ENCODE results near the gene KIAA1217. TPM values are rescaled to one million over a fixed set of nuclear protein-coding genes. Genes with fewer than 3 reads are reported as not detected.

The KIAA1217 gene
- polyA plus RNA-seq, 3 donors, result not detected

DNA sequence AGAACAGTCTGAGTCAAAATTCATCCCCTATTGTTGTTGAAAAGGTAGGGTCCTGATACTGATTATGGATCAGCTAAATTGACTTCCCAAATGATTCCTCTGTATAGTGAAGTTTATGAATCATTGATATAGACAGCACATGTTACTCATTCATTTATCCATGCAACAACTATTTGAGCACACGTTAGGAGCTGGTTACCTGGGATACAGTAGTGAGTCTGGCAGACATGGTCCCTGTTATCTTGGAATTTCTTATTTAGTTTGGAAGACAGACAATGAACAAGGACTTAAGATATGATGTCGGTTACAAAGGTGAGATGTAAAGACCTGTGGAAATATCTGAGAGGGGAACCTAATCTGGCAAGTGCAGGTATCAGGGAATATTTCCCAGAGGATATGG is 28.0 kb upstream of the KIAA1217 start:
- Histone ChIP-seq H3K9ac (ENCODE audit: insufficient read depth, low read length, poor library complexity, severe bottlenecking) (no peak overlapping the region), H3K4me2 (replicated peaks; ENCODE audit: extremely low read depth, low read length, poor library complexity, severe bottlenecking) (no peak overlapping the region), H3K9me3 (replicated peaks in 1 of 2; ENCODE audit: control insufficient read depth in 1 of 2, insufficient read depth in 1 of 2, low read length in 2 of 2) (peaks cover 0 to 13% of the 10 kb centered on the region in 2 donors), H4K20me1 (ENCODE audit: insufficient read depth, low read length) (no peaks in the 10 kb centered on the region), H3K4me1 (ENCODE audit: control insufficient read depth in 1 of 2, insufficient read depth in 2 of 2, low read length in 2 of 2) (no peaks in the 10 kb centered on the region), H3K27me3 (ENCODE audit: control insufficient read depth in 2 of 2, insufficient read depth in 2 of 2, low read length in 2 of 2) (no peaks in the 10 kb centered on the region), H3K27ac (ENCODE audit: low read depth in 1 of 2, low read length in 2 of 2) (no peak overlapping the region), H3K4me3 (replicated peaks in 1 of 3; ENCODE audit: low read depth in 2 of 3, low read length in 3 of 3) (no peak overlapping the region), H3K36me3 (replicated peaks in 1 of 2; ENCODE audit: control insufficient read depth in 1 of 2, insufficient read depth in 2 of 2, low read length in 2 of 2) (no peaks in the 10 kb centered on the region), H2AFZ (ENCODE audit: insufficient read depth, low read depth, low read length, poor library complexity, severe bottlenecking) (no peak overlapping the region), H3K79me2 (ENCODE audit: insufficient read depth, low read length) (no peaks in the 10 kb centered on the region)
- peaks cover 0 to 2% (median 2%) of the 10 kb centered on the region in 3 donors for H3K27me3 Mint-ChIP-seq (ENCODE audit: low read depth in 3 of 3)
- intact Hi-C loops (cut with micrococcal nuclease), result no loop called here
- no peak overlapping the region for H3K27ac Mint-ChIP-seq
- H3K36me3 Mint-ChIP-seq, result no peaks in the 10 kb centered on the region
- 80% methylated on average over 2 of the region's 2 CpGs for WGBS (ENCODE audit: insufficient coverage)
- no peaks in the 10 kb centered on the region for H3K4me1 Mint-ChIP-seq
- TF ChIP-seq CTCF (IDR thresholded peaks at IDR 0.05), result no peak
- DNase-seq, result no peak
- peaks cover 2 to 7% (median 5%) of the 10 kb centered on the region in 7 donors for H3K9me3 Mint-ChIP-seq
- no peak overlapping the region for H3K4me3 Mint-ChIP-seq

DNA sequence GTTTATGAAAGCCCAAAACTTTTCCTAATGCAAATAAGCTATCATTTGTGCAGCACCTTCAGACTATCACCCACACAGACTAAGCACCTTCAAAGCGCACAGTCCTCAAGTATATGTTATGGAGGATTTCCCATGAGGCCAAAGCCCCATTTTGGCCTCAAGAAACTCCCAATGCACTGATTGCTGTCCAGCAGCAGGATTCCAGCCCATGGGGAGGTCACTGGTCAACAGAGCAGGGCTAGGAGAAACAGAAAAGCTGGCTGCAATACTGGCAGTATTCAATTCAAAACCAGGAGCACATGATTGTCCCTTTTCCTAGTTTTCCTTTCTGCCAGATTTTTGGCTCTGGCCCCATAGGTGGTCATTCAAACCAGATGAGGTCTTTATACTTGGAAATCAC is 24.5 kb upstream of the KIAA1217 start:
- Histone ChIP-seq H3K4me3 (replicated peaks in 1 of 3; ENCODE audit: low read depth in 2 of 3, low read length in 3 of 3) (no peak overlapping the region), H3K4me2 (replicated peaks; ENCODE audit: extremely low read depth, low read length, poor library complexity, severe bottlenecking) (no peak overlapping the region), H3K27me3 (ENCODE audit: control insufficient read depth in 2 of 2, insufficient read depth in 2 of 2, low read length in 2 of 2) (no peaks in the 10 kb centered on the region), H3K79me2 (ENCODE audit: insufficient read depth, low read length) (no peaks in the 10 kb centered on the region), H4K20me1 (ENCODE audit: insufficient read depth, low read length) (no peaks in the 10 kb centered on the region), H3K4me1 (ENCODE audit: control insufficient read depth in 1 of 2, insufficient read depth in 2 of 2, low read length in 2 of 2) (no peaks in the 10 kb centered on the region), H3K9ac (ENCODE audit: insufficient read depth, low read length, poor library complexity, severe bottlenecking) (no peak overlapping the region), H2AFZ (ENCODE audit: insufficient read depth, low read depth, low read length, poor library complexity, severe bottlenecking) (no peak overlapping the region), H3K27ac (ENCODE audit: low read depth in 1 of 2, low read length in 2 of 2) (no peak overlapping the region), H3K36me3 (replicated peaks in 1 of 2; ENCODE audit: control insufficient read depth in 1 of 2, insufficient read depth in 2 of 2, low read length in 2 of 2) (no peaks in the 10 kb centered on the region), H3K9me3 (replicated peaks in 1 of 2; ENCODE audit: control insufficient read depth in 1 of 2, insufficient read depth in 1 of 2, low read length in 2 of 2) (peaks cover 0 to 2% of the 10 kb centered on the region in 2 donors)
- no peak overlapping the region for H3K4me3 Mint-ChIP-seq
- no peak for DNase-seq
- no peaks in the 10 kb centered on the region for H3K36me3 Mint-ChIP-seq
- no CpG with 5 or more reads among the region's 1 CpG for WGBS (ENCODE audit: insufficient coverage)
- intact Hi-C loops (cut with micrococcal nuclease), result no loop called here
- peaks cover 0 to 2% (median 0%) of the 10 kb centered on the region in 3 donors for H3K27me3 Mint-ChIP-seq (ENCODE audit: low read depth in 3 of 3)
- H3K9me3 Mint-ChIP-seq, result peaks cover 0 to 4% (median 3%) of the 10 kb centered on the region in 7 donors
- H3K4me1 Mint-ChIP-seq, result no peaks in the 10 kb centered on the region
- H3K27ac Mint-ChIP-seq, result no peak overlapping the region
- TF ChIP-seq CTCF (IDR thresholded peaks at IDR 0.05), result no peak
